ENCODE data around the gene NOTCH2.

DNA sequence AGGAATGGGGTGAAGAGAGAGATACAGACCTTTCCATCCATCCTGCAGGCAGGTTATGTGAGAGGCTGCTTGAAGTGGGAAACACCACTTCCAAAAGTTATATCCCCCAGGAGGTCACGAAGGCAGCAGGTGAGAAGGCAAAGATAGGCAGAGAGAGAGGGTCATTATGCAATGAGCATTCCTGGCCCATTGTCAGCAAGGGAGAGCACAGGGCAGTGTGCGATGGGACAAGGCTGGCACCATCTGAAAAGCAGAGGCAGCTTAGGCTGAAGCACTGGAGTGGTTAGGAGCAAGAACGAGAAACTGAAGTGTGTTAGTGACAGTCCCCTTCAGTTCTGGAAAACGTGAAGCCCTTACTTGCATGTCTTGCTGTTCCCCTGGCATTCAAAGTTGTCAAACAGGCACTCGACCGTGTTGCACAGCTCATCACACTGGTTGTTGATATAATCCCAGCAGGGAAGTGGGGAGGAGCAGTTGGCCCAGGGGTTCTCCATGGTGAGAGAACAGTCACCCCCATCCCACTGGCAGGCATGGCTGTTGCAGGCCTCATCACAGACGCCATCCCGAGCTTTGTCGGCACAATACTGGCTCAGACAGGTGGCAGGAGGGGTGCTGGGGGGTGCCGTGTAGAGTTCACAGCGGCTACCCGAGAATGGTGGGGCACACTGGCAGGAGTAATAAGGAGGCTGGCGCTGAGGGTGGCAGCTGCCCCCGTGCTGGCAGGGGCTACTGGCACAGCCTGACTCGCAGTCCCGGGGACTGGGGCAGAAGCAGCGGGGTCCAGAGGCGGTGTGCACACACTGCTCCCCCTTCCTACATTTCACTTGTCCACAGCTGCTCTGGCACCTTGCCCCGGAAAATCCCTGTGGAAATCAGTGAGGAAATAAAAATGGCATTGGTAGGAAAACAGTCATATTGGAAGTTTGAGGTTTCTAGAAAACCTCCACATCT lies 144.2 kb downstream of the NOTCH2 start:
- TF ChIP-seq, protein P1, sequence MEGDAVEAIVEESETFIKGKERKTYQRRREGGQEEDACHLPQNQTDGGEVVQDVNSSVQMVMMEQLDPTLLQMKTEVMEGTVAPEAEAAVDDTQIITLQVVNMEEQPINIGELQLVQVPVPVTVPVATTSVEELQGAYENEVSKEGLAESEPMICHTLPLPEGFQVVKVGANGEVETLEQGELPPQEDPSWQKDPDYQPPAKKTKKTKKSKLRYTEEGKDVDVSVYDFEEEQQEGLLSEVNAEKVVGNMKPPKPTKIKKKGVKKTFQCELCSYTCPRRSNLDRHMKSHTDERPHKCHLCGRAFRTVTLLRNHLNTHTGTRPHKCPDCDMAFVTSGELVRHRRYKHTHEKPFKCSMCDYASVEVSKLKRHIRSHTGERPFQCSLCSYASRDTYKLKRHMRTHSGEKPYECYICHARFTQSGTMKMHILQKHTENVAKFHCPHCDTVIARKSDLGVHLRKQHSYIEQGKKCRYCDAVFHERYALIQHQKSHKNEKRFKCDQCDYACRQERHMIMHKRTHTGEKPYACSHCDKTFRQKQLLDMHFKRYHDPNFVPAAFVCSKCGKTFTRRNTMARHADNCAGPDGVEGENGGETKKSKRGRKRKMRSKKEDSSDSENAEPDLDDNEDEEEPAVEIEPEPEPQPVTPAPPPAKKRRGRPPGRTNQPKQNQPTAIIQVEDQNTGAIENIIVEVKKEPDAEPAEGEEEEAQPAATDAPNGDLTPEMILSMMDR (IDR thresholded peaks at IDR 0.05; ENCODE audit: low read length), result no peak
- TF ChIP-seq EZH2phosphoT487 (IDR thresholded peaks at IDR 0.05; ENCODE audit: low read length), result no peak
